HepG2 (cell line): ENCODE results near the gene TRPV2. TPM values are rescaled to one million over a fixed set of nuclear protein-coding genes. Genes with fewer than 3 reads are reported as not detected.

Experiments used
- ATM ChIP-seq: fragments of 450-650 bp; IDR thresholded peaks from 2 replicates; pipeline ENCODE4 v1.7.1; 2017; ENCODE audit warnings: mild to moderate bottlenecking, borderline replicate concordance
- CHD2 ChIP-seq: IDR thresholded peaks from 2 replicates; pipeline ENCODE4 v1.6.1; 2011; ENCODE audit warnings: low read depth, low read length, improper control_type of control experiment
- DPF2 ChIP-seq: sonication (generic); formaldehyde crosslinking; IDR thresholded peaks from 2 replicates; pipeline ENCODE4 v1.4.0; 2020; ENCODE audit warnings: mild to moderate bottlenecking, low read depth, missing genetic modification reagents, borderline replicate concordance
- DR1 ChIP-seq: sonication (generic); formaldehyde crosslinking; IDR thresholded peaks from 2 replicates; pipeline ENCODE4 v1.8.0; 2021; ENCODE audit warnings: mild to moderate bottlenecking, missing genetic modification reagents, inconsistent platforms
- FIP1L1 ChIP-seq: fragments of 200-400 bp; formaldehyde crosslinking; IDR thresholded peaks from 2 replicates; pipeline ENCODE4 v1.6.1; 2018; ENCODE audit warnings: low read depth, mild to moderate bottlenecking, low read length, moderate library complexity, borderline replicate concordance; ENCODE audit not compliant: insufficient read depth
- FOXJ3 ChIP-seq: sonication (generic); formaldehyde crosslinking; IDR thresholded peaks from 2 replicates; pipeline ENCODE4 v1.4.0; 2020; ENCODE audit warnings: missing genetic modification reagents, mild to moderate bottlenecking, borderline replicate concordance
- HES4 ChIP-seq: sonication (generic); formaldehyde crosslinking; IDR thresholded peaks from 2 replicates; pipeline ENCODE4 v1.9.0; 2021; ENCODE audit warnings: mild to moderate bottlenecking, missing genetic modification reagents, borderline replicate concordance
- HNRNPL ChIP-seq: fragments of 200-400 bp; formaldehyde crosslinking; IDR thresholded peaks from 2 replicates; pipeline ENCODE4 v1.6.1; 2017; ENCODE audit warnings: mild to moderate bottlenecking, low read depth, low read length
- JARID2 ChIP-seq: sonication (generic); formaldehyde crosslinking; IDR thresholded peaks from 2 replicates; pipeline ENCODE4 v1.8.1; 2023; ENCODE audit warnings: missing genetic modification reagents, inconsistent platforms; ENCODE audit not compliant: insufficient replicate concordance
- MYNN ChIP-seq: sonication (generic); formaldehyde crosslinking; IDR thresholded peaks from 2 replicates; pipeline ENCODE4 v1.4.0; 2020; ENCODE audit warnings: mild to moderate bottlenecking, low read depth, missing genetic modification reagents
- NR2F6 ChIP-seq, 2 experiments: IDR thresholded peaks; 2 replicates each; pipeline ENCODE4 v1.6.1; 2016; ENCODE audit warnings: antibody characterized with exemption in 1 of 2, mild to moderate bottlenecking in 1 of 2
- PHF8 ChIP-seq: sonication (generic); formaldehyde crosslinking; IDR thresholded peaks from 2 replicates; pipeline ENCODE4 v1.5.0; 2020; ENCODE audit warnings: missing genetic modification reagents
- THYN1 ChIP-seq: sonication (generic); formaldehyde crosslinking; IDR thresholded peaks from 2 replicates; pipeline ENCODE4 v1.8.1; 2023; ENCODE audit warnings: low read depth, mild to moderate bottlenecking, moderate library complexity, missing genetic modification reagents, borderline replicate concordance
- ZBTB8A ChIP-seq: sonication (generic); formaldehyde crosslinking; IDR thresholded peaks from 2 replicates; pipeline ENCODE4 v1.4.0; 2020; ENCODE audit warnings: mild to moderate bottlenecking, low read depth, missing genetic modification reagents, borderline replicate concordance
- ZFX ChIP-seq: sonication (generic); formaldehyde crosslinking; IDR thresholded peaks from 2 replicates; pipeline ENCODE4 v1.4.0; 2020; ENCODE audit warnings: mild to moderate bottlenecking, low read depth, missing genetic modification reagents, moderate library complexity
- ZNF232 ChIP-seq: sonication (generic); formaldehyde crosslinking; IDR thresholded peaks from 2 replicates; pipeline ENCODE4 v1.4.0; 2020; ENCODE audit warnings: missing genetic modification reagents, borderline replicate concordance
- ZNF292 ChIP-seq: sonication (generic); formaldehyde crosslinking; IDR thresholded peaks from 2 replicates; pipeline ENCODE4 v1.8.1; 2022; ENCODE audit warnings: mild to moderate bottlenecking, low read depth, missing genetic modification reagents, borderline replicate concordance
- ZNF329 ChIP-seq: sonication (generic); formaldehyde crosslinking; IDR thresholded peaks from 2 replicates; pipeline ENCODE4 v1.9.0; 2021; ENCODE audit warnings: low read depth, mild to moderate bottlenecking, missing genetic modification reagents
- ZNF672 ChIP-seq: sonication (generic); formaldehyde crosslinking; IDR thresholded peaks from 2 replicates; pipeline ENCODE4 v1.8.1; 2022; ENCODE audit warnings: missing genetic modification reagents
- polyA plus RNA-seq, 8 experiments: library from polyadenylated mRNA; depleted of rRNA in 3 of 8; stranded (reverse) in 7 of 8; unstranded in 1 of 8; fragments of >200 nt; fragmentation: Illumina TruSeq in 4 of 8; extraction: Trizol in 4 of 8; gene quantifications; 2 replicates each; pipeline versions ENCODE4 v1.2.1 to v1.2.3, GENCODE V29; 2011 to 2016; ENCODE audit warnings: low read depth in 4 of 8, missing spikeins in 1 of 8, mixed read lengths in 1 of 8; ENCODE audit not compliant: insufficient read depth in 1 of 8
- total RNA-seq, 5 experiments: library from RNA; depleted of rRNA; stranded (reverse); fragments of >200 nt; fragmentation: Illumina TruSeq; extraction: Trizol; gene quantifications; 2 replicates each; pipeline ENCODE4 v1.2.3, GENCODE V29; 2016; ENCODE audit warnings: low read depth in 1 of 5
- TF ChIP-seq, protein P1 (sequence below): sonication (generic); formaldehyde crosslinking; IDR thresholded peaks from 2 replicates; pipeline ENCODE4 v1.4.0; 2020; ENCODE audit warnings: missing genetic modification reagents, low read depth, mild to moderate bottlenecking, borderline replicate concordance
- TF ChIP-seq, protein P2 (sequence below): sonication (generic); formaldehyde crosslinking; IDR thresholded peaks from 2 replicates; pipeline ENCODE4 v1.4.0; 2020; ENCODE audit warnings: missing genetic modification reagents
- TF ChIP-seq, protein P3 (sequence below): sonication (generic); formaldehyde crosslinking; IDR thresholded peaks from 2 replicates; pipeline ENCODE4 v1.4.0; 2020; ENCODE audit warnings: missing genetic modification reagents, mild to moderate bottlenecking, borderline replicate concordance

Gene TRPV2
- total and polyA plus RNA-seq, 2 of the 13 experiments (the other 11 are each of a cell fraction or from before 2014, with no cell fraction given): 13.6 to 21.3 TPM

DNA sequence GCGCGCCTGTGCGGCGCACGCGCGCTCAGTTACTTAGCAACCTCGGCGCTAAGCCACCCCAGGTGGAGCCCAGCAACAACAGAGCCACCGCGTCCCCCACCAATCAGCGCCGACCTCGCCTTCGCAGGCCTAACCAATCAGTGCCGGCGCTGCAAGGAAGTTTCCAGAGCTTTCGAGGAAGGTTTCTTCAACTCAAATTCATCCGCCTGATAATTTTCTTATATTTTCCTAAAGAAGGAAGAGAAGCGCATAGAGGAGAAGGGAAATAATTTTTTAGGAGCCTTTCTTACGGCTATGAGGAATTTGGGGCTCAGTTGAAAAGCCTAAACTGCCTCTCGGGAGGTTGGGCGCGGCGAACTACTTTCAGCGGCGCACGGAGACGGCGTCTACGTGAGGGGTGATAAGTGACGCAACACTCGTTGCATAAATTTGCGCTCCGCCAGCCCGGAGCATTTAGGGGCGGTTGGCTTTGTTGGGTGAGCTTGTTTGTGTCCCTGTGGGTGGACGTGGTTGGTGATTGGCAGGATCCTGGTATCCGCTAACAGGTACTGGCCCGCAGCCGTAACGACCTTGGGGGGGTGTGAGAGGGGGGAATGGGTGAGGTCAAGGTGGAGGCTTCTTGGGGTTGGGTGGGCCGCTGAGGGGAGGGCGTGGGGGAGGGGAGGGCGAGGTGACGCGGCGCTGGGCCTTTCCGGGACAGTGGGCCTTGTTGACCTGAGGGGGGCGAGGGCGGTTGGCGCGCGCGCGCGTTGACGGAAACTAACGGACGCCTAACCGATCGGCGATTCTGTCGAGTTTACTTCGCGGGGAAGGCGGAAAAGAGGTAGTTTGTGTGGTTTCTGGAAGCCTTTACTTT, 34.5 kb upstream of the TRPV2 start, which contains the start of gene UBB (continued):
- TF ChIP-seq, protein P1, sequence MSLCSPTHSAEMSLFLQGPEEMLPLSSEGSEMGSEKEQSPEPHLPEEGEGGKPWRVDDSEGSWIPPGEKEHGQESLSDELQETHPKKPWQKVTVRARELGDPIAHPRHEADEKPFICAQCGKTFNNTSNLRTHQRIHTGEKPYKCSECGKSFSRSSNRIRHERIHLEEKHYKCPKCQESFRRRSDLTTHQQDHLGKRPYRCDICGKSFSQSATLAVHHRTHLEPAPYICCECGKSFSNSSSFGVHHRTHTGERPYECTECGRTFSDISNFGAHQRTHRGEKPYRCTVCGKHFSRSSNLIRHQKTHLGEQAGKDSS (CRISPR knock-in tag): peak; percentile 70; the same call in 1 of the 2 replicates
- TF ChIP-seq ZFX (CRISPR knock-in tag) (peak; percentile 89), NR2F6 (IDR thresholded peaks at IDR 0.05) (peak; percentile 61; the same call in 1 of the 2 replicates), NR2F6 (CRISPR knock-in tag; IDR thresholded peaks at IDR 0.05) (no peak; the same call in 1 of the 2 replicates), DR1 (peak; percentile 94), ZNF232 (CRISPR knock-in tag) (peak; percentile 71; the same call in 1 of the 2 replicates), ZNF672 (CRISPR knock-in tag) (no peak), JARID2 (CRISPR knock-in tag) (peak; percentile 75), CHD2 (peak; percentile 89), ZBTB8A (CRISPR knock-in tag) (no peak), PHF8 (CRISPR knock-in tag) (peak; percentile 63), FIP1L1 (no peak), HES4 (CRISPR knock-in tag) (no peak), ZNF292 (CRISPR knock-in tag) (no peak), HNRNPL (peak; percentile 71; the same call in 1 of the 2 replicates), ZNF329 (CRISPR knock-in tag) (no peak), FOXJ3 (CRISPR knock-in tag) (peak; percentile 73; the same call in 1 of the 2 replicates), ATM (no peak; the same call in 1 of the 2 replicates), DPF2 (CRISPR knock-in tag) (no peak), THYN1 (CRISPR knock-in tag) (no peak), MYNN (CRISPR knock-in tag) (0 out of 2 replicates have a peak, but pooled peaks have one; percentile 57)
- TF ChIP-seq, protein P2, sequence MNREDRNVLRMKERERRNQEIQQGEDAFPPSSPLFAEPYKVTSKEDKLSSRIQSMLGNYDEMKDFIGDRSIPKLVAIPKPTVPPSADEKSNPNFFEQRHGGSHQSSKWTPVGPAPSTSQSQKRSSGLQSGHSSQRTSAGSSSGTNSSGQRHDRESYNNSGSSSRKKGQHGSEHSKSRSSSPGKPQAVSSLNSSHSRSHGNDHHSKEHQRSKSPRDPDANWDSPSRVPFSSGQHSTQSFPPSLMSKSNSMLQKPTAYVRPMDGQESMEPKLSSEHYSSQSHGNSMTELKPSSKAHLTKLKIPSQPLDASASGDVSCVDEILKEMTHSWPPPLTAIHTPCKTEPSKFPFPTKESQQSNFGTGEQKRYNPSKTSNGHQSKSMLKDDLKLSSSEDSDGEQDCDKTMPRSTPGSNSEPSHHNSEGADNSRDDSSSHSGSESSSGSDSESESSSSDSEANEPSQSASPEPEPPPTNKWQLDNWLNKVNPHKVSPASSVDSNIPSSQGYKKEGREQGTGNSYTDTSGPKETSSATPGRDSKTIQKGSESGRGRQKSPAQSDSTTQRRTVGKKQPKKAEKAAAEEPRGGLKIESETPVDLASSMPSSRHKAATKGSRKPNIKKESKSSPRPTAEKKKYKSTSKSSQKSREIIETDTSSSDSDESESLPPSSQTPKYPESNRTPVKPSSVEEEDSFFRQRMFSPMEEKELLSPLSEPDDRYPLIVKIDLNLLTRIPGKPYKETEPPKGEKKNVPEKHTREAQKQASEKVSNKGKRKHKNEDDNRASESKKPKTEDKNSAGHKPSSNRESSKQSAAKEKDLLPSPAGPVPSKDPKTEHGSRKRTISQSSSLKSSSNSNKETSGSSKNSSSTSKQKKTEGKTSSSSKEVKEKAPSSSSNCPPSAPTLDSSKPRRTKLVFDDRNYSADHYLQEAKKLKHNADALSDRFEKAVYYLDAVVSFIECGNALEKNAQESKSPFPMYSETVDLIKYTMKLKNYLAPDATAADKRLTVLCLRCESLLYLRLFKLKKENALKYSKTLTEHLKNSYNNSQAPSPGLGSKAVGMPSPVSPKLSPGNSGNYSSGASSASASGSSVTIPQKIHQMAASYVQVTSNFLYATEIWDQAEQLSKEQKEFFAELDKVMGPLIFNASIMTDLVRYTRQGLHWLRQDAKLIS (CRISPR knock-in tag): peak; percentile 44; the same call in 1 of the 2 replicates
- TF ChIP-seq, protein P3, sequence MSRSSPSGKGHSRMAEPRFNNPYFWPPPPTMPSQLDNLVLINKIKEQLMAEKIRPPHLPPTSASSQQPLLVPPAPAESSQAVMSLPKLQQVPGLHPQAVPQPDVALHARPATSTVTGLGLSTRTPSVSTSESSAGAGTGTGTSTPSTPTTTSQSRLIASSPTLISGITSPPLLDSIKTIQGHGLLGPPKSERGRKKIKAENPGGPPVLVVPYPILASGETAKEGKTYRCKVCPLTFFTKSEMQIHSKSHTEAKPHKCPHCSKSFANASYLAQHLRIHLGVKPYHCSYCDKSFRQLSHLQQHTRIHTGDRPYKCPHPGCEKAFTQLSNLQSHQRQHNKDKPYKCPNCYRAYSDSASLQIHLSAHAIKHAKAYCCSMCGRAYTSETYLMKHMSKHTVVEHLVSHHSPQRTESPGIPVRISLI: no peak
